IPS-18a (cell line): ENCODE results near the gene TMEM120B.
"Not testable (repeated sequence)": the region's sequence is repeated elsewhere in the genome, so short reads cannot be mapped to it uniquely, and the experiment has no call there.

Experiments
- H3K27ac ChIP-seq: one replicate; pipeline ENCODE4 v1.5.1; 2013; ENCODE audit warnings: low read length
- H3K27me3 ChIP-seq: one replicate; pipeline ENCODE4 v1.6.1; 2013; ENCODE audit warnings: mild to moderate bottlenecking, low read length; ENCODE audit not compliant: control insufficient read depth, insufficient read depth
- H3K36me3 ChIP-seq: one replicate; pipeline ENCODE4 v1.6.1; 2013; ENCODE audit warnings: low read depth, low read length; ENCODE audit not compliant: control insufficient read depth
- H3K4me1 ChIP-seq: one replicate; pipeline ENCODE4 v1.6.1; 2013; ENCODE audit warnings: low read depth, low read length; ENCODE audit not compliant: control insufficient read depth
- H3K4me3 ChIP-seq: one replicate; pipeline ENCODE4 v1.5.1; 2013; ENCODE audit warnings: low read length
- H3K9ac ChIP-seq: one replicate; pipeline ENCODE4 v1.6.1; 2013; ENCODE audit warnings: mild to moderate bottlenecking, low read length, moderate library complexity
- H3K9me3 ChIP-seq: one replicate; pipeline ENCODE4 v1.6.1; 2013; ENCODE audit warnings: low read depth, low read length; ENCODE audit not compliant: control insufficient read depth

TMEM120B gene

DNA sequence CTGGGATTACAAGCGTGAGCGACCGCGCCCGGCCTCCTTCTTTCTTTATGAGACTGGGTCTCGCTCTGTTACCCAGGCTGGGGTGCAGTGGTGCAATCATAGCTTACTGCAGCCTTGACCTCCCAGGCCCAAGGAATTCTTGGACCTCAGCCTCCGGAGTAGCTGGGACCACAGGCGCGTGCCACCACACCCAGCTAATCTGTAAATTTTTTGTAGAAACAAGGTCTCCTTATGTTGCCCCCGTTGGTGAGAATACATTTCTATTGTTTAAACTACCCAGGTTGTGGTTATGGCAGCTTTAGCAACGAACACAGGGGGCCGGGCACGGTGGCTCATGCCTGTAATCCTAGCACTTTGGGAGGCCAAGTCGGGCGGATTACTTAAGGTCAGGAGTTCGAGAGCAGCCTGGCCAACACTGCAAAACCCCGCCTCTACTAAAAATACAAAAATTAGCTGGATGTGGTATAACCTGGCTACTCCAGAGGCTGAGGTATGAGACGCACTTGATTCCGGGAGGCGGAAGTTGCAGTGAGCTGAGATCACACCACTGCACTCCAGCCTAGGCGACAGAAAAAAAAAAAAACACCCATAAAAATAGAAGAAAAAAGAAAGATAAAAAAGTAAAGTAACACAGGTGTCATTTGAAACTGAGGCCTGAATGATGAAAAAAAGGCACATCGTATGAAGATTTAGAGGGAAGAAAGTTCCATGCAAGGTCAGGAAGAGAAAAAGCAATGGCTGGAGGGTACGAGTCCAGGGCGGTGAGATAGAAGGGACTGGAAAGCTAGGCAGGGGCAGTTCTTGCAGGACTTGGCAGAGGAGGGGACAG is 977 bp upstream of the TMEM120B start:
- H3K4me3 ChIP-seq, result peak overlapping the region; percentile 70
- H3K9me3 ChIP-seq, result no peaks in the 10 kb centered on the region
- H3K27ac ChIP-seq, result no peak overlapping the region
- no peaks in the 10 kb centered on the region for H3K4me1 ChIP-seq
- H3K36me3 ChIP-seq, result no peaks in the 10 kb centered on the region
- no peaks in the 10 kb centered on the region for H3K27me3 ChIP-seq
- H3K9ac ChIP-seq, result peak overlapping the region; percentile 68

DNA sequence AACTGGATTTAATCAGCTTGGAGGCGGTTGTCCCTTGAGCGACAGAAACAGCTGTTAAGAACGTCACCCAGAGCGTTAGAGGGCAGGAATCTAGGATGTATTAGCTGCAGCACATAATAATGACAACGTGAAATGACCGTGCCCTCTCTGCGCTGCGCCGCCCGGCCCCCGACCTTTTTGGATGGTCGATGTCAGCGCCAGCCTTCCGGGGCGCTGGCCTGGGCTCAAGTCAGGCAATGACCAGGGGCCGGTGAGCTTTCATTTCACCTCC is 427 bp upstream of the TMEM120B start:
- Histone ChIP-seq H3K27ac (no peak overlapping the region), H3K9me3 (no peaks in the 10 kb centered on the region)

DNA sequence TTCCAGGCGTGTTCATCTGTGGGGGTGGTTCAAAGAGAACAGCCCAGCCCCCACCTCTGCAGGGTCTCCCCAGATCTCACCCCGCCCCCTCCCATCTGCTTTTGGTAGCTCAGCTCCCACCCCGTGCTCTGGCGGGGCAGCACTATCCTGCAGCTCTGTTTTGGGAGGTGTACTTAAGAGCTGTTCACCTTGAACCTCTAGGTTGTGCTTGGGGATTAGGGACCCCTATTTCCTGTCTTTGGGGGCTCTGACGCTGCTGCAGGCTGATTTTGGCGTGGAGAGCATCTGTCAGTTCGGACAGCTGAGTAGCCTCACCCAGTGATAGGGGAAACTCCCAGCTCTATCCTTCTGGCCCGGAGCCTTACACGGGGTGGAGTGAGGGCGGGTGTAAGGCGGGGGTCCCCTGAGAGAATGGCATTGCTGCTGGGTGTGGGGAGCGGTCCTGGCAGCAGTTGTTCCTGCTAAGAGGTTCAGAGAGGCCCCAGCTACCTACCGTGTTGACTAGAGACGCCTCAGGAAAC is 765 bp downstream of the TMEM120B start:
- H3K9ac ChIP-seq, result peak overlapping the region; percentile 43
- H3K27ac ChIP-seq, result no peak overlapping the region
- H3K4me3 ChIP-seq, result peak overlapping the region; percentile 70
- H3K36me3 ChIP-seq, result no peaks in the 10 kb centered on the region
- no peaks in the 10 kb centered on the region for H3K27me3 ChIP-seq
- H3K4me1 ChIP-seq, result peaks cover 6% of the 10 kb centered on the region
- H3K9me3 ChIP-seq, result no peaks in the 10 kb centered on the region

More for the DNA sequence above, 427 bp upstream of the TMEM120B start:
- Histone ChIP-seq H3K27me3 (no peaks in the 10 kb centered on the region), H3K4me1 (peaks cover 3% of the 10 kb centered on the region), H3K9ac (peak overlapping the region; percentile 68), H3K36me3 (no peaks in the 10 kb centered on the region), H3K4me3 (peak overlapping the region; percentile 70)

DNA sequence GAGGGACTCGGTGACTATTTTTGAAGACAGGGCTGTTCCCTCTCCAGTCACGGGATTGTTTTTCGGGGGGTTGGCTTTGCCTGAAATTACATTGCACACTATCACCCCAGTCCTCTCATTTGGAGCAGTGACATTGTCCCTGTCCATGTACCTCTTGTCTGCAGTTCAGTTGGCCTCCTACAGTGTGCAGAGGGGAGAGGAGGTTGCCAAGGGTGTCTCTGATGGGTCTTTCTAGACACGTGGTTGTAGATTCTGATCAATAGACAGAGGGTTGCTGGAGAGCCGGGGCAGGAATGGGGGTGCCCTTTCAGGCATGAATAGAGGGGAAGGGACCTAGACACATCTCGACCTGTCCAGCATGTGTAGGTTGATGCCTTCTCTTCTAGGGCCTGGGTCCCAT is 1.2 kb downstream of the TMEM120B start:
- H3K9ac ChIP-seq, result no peak overlapping the region
- peak overlapping the region; percentile 70 for H3K4me3 ChIP-seq
- H3K9me3 ChIP-seq, result no peaks in the 10 kb centered on the region
- H3K4me1 ChIP-seq, result peaks cover 6% of the 10 kb centered on the region
- no peaks in the 10 kb centered on the region for H3K27me3 ChIP-seq
- H3K27ac ChIP-seq, result no peak overlapping the region
- H3K36me3 ChIP-seq, result no peaks in the 10 kb centered on the region

DNA sequence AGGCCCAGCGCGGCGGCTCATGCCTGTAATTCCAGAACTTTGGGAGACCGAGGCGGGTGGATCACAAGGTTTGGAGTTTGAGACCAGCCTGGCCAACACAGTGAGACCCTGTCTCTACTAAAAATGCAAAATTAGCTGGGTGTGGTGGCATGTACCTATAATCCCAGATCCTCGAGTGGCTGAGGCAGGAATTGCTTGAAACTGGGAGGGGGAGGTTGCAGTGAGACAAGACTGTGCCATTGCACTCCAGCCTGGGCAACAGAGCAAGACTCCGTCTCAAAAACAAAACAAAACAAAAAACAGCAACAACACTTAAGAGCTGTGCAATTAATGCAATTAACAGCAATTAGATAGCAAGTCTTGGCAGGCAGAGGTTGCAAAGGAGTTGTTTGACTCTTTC is 2.5 kb downstream of the TMEM120B start:
- H3K9ac ChIP-seq, H3K4me1 ChIP-seq, H3K4me3 ChIP-seq, H3K27ac ChIP-seq, H3K27me3 ChIP-seq, H3K9me3 ChIP-seq, H3K36me3 ChIP-seq: not testable (repeated sequence)

DNA sequence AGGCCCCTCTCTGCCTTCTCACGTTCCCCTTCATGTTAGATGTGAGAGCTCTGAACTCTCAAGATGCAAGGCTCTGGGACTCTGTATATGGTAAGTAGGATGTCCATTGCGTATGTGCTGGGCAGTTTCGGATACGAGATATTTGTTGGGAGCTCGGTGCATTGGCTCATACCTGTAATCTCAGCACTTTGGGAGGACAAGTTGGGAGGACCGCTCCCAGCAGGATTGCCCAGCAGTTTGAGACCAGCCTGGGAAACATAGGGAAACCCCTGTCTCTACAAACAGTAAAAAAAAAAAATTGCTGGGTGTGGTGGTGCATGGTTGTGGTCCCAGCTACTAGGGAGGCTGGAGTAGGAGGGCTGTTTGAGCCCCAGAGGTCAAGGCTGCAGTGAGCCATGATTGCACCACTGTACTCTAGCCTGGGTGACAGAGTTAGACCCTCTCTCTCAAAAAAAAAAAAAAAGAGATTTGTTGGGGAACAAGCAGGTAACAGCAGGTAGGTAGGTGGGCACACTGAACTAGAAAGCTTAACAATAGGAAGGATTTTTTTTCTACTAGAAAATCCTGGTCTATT is 3.4 kb downstream of the TMEM120B start:
- no peaks in the 10 kb centered on the region for H3K9me3 ChIP-seq
- no peak overlapping the region for H3K27ac ChIP-seq
- H3K27me3 ChIP-seq, result no peaks in the 10 kb centered on the region
- no peak overlapping the region for H3K4me3 ChIP-seq
- peaks cover 6% of the 10 kb centered on the region for H3K4me1 ChIP-seq
- no peak overlapping the region for H3K9ac ChIP-seq
- no peaks in the 10 kb centered on the region for H3K36me3 ChIP-seq

DNA sequence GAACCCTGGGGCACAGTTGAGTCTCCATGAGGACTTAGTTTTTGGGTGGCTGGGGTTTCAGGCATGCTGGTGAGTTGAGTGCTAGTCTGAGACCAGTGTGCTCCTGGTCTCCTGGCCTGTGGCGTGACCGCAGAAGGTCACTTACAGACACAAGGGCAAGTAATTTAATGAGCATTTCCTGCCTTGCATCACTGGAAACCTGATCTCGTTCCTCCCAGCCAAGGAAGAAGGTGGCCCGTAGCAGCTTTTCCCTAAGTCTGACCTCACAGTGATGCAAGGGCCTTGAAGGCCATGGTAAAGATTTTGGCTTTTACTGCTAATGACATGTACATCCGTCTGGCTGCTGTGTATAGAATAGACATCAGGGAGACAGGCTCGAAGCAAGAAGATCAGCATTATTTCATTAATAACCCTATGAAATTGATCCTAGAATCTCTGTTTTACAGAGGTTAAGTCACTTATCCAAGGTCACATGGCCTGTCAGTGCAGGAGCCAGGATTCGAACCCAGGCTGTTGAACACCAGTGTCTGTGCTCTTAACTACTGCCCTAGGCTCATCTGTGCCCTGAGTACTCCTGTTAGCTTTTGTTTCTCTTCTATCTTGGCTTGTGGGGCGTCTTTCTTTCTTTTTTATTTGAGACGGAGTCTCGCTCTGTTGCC is 4.6 kb downstream of the TMEM120B start:
- peaks cover 6% of the 10 kb centered on the region for H3K4me1 ChIP-seq
- no peak overlapping the region for H3K27ac ChIP-seq
- no peaks in the 10 kb centered on the region for H3K9me3 ChIP-seq
- no peaks in the 10 kb centered on the region for H3K36me3 ChIP-seq
- H3K27me3 ChIP-seq, result no peaks in the 10 kb centered on the region
- H3K4me3 ChIP-seq, result no peak overlapping the region
- H3K9ac ChIP-seq, result peak overlapping the region; percentile 9

DNA sequence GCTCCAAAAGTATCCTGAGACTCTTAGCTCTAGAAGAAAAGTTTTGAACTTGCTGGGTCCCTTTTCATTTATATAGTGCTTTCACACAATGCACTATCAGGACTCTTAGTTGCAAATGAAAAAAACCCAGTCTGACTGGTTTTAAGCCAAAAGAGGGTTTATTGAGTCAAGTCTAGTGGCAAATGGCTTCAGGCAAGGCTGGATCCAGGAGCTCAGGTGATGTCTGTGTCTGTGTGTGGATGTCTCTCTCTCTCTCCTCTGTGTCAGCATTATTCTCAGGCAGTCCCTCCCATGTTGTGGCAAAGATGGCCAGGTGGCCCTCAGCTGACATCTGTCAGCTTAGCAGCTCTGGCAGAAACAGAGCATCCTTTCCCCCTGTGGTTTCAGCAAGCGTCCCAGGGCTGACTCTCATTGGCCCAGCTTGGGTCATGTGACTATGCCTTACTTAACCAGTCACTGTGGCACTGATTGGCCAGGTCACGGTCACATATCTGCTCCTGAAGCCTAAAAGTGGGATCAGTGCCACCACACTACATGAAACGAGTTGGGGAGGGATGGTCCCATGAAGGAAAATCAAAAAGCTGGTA is 6.2 kb downstream of the TMEM120B start:
- H3K4me3 ChIP-seq, result no peak overlapping the region
- no peaks in the 10 kb centered on the region for H3K27me3 ChIP-seq
- no peak overlapping the region for H3K27ac ChIP-seq
- H3K9me3 ChIP-seq, result no peaks in the 10 kb centered on the region
- no peaks in the 10 kb centered on the region for H3K36me3 ChIP-seq
- H3K9ac ChIP-seq, result no peak overlapping the region
- peaks cover 6% of the 10 kb centered on the region for H3K4me1 ChIP-seq

DNA sequence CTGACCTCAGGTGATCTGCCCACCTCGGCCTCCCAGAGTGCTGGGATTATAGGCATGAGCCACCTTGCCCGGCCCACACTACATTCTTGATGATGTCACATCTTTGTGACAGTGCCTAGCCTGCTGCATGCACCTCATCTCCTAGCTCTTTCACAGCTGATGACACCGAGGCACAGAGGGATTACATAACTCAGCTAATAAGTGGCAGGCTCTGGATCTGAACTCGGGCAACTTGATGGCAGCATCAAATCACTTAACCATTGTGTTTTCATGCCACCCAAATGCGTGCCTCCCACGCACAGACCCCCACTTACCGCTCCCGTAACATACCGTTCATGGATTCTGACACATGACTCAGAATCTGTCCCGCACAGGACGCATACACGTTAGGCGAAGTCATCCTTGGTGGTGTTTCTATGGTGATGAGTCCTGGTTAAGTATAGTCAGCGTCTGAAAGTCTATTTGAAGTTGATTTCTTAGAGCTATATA is 7.4 kb downstream of the TMEM120B start:
- Histone ChIP-seq H3K9ac (no peak overlapping the region), H3K27ac (no peak overlapping the region), H3K27me3 (no peaks in the 10 kb centered on the region), H3K36me3 (no peaks in the 10 kb centered on the region), H3K4me3 (no peak overlapping the region), H3K9me3 (no peaks in the 10 kb centered on the region), H3K4me1 (peaks cover 6% of the 10 kb centered on the region)

DNA sequence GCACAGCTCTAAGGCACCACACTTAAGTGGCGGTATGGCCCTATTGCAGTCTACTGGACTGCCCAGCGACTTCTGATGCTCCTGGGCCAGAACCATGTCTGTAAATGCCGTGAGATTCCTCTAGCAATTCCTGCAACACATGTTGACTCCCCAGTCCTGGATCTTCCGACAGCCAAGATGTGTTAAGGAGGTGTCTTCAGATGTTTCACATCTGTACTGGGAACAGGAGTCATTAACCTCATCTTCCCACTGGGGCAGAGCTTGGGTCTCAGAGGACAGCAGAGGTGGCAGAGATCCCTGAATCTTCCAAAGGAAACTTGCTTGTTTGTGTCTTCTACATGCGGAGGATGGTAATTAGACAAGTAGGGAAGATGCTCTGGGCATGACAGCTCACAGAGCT is 8.2 kb downstream of the TMEM120B start:
- Histone ChIP-seq H3K27ac (no peak overlapping the region), H3K4me3 (no peak overlapping the region), H3K9me3 (no peaks in the 10 kb centered on the region), H3K27me3 (no peaks in the 10 kb centered on the region), H3K4me1 (peaks cover 6% of the 10 kb centered on the region), H3K9ac (no peak overlapping the region), H3K36me3 (no peaks in the 10 kb centered on the region)

DNA sequence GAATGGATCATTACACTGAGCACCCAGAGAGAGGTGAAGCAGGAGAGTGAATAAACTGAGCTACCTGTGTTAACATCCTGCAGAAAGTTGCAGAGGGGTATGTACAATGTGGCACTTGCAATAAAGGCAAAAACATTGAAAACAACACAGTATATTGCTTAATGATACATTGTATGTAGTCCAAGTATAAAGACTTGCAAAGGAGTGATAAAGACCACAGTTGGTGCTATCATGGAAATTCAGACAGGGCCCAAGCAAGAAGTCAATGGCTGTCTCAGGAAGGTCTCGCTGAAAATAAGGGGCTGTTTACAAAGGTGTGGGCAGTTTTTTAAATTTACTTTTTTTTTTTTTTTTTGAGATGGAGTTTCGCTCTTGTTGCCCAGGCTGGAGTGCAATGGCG is 10.0 kb downstream of the TMEM120B start:
- H3K9ac ChIP-seq, result no peak overlapping the region
- no peaks in the 10 kb centered on the region for H3K36me3 ChIP-seq
- H3K27me3 ChIP-seq, result no peaks in the 10 kb centered on the region
- no peaks in the 10 kb centered on the region for H3K4me1 ChIP-seq
- no peak overlapping the region for H3K4me3 ChIP-seq
- H3K9me3 ChIP-seq, result no peaks in the 10 kb centered on the region
- no peak overlapping the region for H3K27ac ChIP-seq
